DOHH2 (cell line): Measurements from ENCODE around the gene POR.

Experiments
- H3F3A ChIP-seq: fragments of 200-600 bp; sonication (generic), shearing (Covaris generic); 2 replicates; pipeline ENCODE4 v1.6.0; 2016; ENCODE audit warnings: antibody characterized with exemption, mild to moderate bottlenecking; ENCODE audit not compliant: control insufficient read depth, insufficient read depth
- H3K27ac ChIP-seq: fragments of 200-600 bp; sonication (generic); 2 replicates; pipeline ENCODE4 v1.5.1; 2014; ENCODE audit warnings: low read depth, mild to moderate bottlenecking, low read length, moderate library complexity
- H3K27me3 ChIP-seq: fragments of 200-600 bp; sonication (generic); 2 replicates; pipeline ENCODE4 v1.6.1; 2014; ENCODE audit warnings: mild to moderate bottlenecking, low read length, mixed read lengths; ENCODE audit not compliant: control insufficient read depth
- H3K36me3 ChIP-seq: fragments of 200-600 bp; sonication (generic); 2 replicates; pipeline ENCODE4 v1.6.1; 2014; ENCODE audit warnings: mild to moderate bottlenecking, low read length, moderate library complexity, mixed read lengths; ENCODE audit not compliant: control insufficient read depth
- H3K4me1 ChIP-seq: fragments of 200-600 bp; sonication (generic); 2 replicates; pipeline ENCODE4 v1.6.1; 2014; ENCODE audit warnings: mild to moderate bottlenecking, low read length, mixed read lengths; ENCODE audit not compliant: control insufficient read depth
- H3K4me2 ChIP-seq: fragments of 200-600 bp; sonication (generic); 2 replicates; pipeline ENCODE4 v1.6.0; 2014; ENCODE audit warnings: mild to moderate bottlenecking, low read length, moderate library complexity
- H3K4me3 ChIP-seq: fragments of 200-600 bp; sonication (generic); 2 replicates; pipeline ENCODE4 v1.5.1; 2014; ENCODE audit warnings: mild to moderate bottlenecking, low read length, mixed read lengths
- H3K79me2 ChIP-seq: fragments of 200-600 bp; sonication (generic); 2 replicates; pipeline ENCODE4 v1.6.1; 2014; ENCODE audit warnings: mild to moderate bottlenecking, low read length, mixed read lengths; ENCODE audit not compliant: control insufficient read depth
- H3K9me2 ChIP-seq: fragments of 200-600 bp; sonication (generic); replicated peaks from 2 replicates; pipeline ENCODE4 v1.6.1; 2014; ENCODE audit warnings: mild to moderate bottlenecking, low read length, mixed read lengths; ENCODE audit not compliant: control insufficient read depth
- H3K9me3 ChIP-seq: fragments of 200-600 bp; sonication (generic); 2 replicates; pipeline ENCODE4 v1.6.1; 2014; ENCODE audit warnings: antibody characterized with exemption, low read length, mixed read lengths; ENCODE audit not compliant: control insufficient read depth, insufficient read depth
- H4K20me1 ChIP-seq: fragments of 200-600 bp; sonication (generic); 2 replicates; pipeline ENCODE4 v1.6.0; 2014; ENCODE audit warnings: low read depth, mild to moderate bottlenecking, antibody characterized with exemption, low read length, moderate library complexity; ENCODE audit not compliant: control insufficient read depth, insufficient read depth
- CTCF ChIP-seq: fragments of 200-600 bp; sonication (generic); IDR thresholded peaks from one replicate; pipeline ENCODE4 v1.5.1; 2014; ENCODE audit warnings: antibody characterized with exemption, mild to moderate bottlenecking, low read depth, low read length; ENCODE audit not compliant: poor library complexity, severe bottlenecking
- EZH2phosphoT487 ChIP-seq: fragments of 200-600 bp; sonication (generic); IDR thresholded peaks from 2 replicates; pipeline ENCODE4 v1.6.1; 2017; ENCODE audit warnings: borderline replicate concordance, mild to moderate bottlenecking, antibody characterized with exemption, low read length, moderate library complexity, mixed read lengths

The POR gene

GRCh38 chr7:75987026-75987804 is 72.3 kb downstream of the POR start:
- no peaks in the 10 kb centered on the region for H3F3A ChIP-seq
- no peaks in the 10 kb centered on the region for H3K79me2 ChIP-seq
- H3K4me3 ChIP-seq: no peak overlapping the region
- H3K4me1 ChIP-seq: peaks cover 3% of the 10 kb centered on the region; the same call in 1 of the 2 replicates
- no peak overlapping the region for H3K27ac ChIP-seq
- TF ChIP-seq EZH2phosphoT487 (no peak), CTCF (no peak)
- H3K27me3 ChIP-seq: no peaks in the 10 kb centered on the region
- no peaks in the 10 kb centered on the region for H3K9me3 ChIP-seq
- no peaks in the 10 kb centered on the region; the same call in 1 of the 2 replicates for H4K20me1 ChIP-seq
- H3K36me3 ChIP-seq: peaks cover 19% of the 10 kb centered on the region; the same call in 1 of the 2 replicates
- H3K4me2 ChIP-seq: no peak overlapping the region
- no peaks in the 10 kb centered on the region for H3K9me2 ChIP-seq

- TF ChIP-seq EZH2phosphoT487 (no peak), CTCF (no peak)
- H3K27me3 ChIP-seq: no peaks in the 10 kb centered on the region
- no peak overlapping the region for H3K4me2 ChIP-seq
- no peak overlapping the region for H3K27ac ChIP-seq
- peaks cover 3% of the 10 kb centered on the region; the same call in 1 of the 2 replicates for H3K4me1 ChIP-seq
- H3F3A ChIP-seq: no peaks in the 10 kb centered on the region
- peaks cover 19% of the 10 kb centered on the region; the same call in 1 of the 2 replicates for H3K36me3 ChIP-seq
- no peaks in the 10 kb centered on the region; the same call in 1 of the 2 replicates for H4K20me1 ChIP-seq
- H3K9me2 ChIP-seq: no peaks in the 10 kb centered on the region
- no peaks in the 10 kb centered on the region for H3K79me2 ChIP-seq
- H3K4me3 ChIP-seq: no peak overlapping the region
- no peaks in the 10 kb centered on the region for H3K9me3 ChIP-seq
Observed at GRCh38 chr7:75987805-75988567, 73.0 kb downstream of the POR start.

DNA sequence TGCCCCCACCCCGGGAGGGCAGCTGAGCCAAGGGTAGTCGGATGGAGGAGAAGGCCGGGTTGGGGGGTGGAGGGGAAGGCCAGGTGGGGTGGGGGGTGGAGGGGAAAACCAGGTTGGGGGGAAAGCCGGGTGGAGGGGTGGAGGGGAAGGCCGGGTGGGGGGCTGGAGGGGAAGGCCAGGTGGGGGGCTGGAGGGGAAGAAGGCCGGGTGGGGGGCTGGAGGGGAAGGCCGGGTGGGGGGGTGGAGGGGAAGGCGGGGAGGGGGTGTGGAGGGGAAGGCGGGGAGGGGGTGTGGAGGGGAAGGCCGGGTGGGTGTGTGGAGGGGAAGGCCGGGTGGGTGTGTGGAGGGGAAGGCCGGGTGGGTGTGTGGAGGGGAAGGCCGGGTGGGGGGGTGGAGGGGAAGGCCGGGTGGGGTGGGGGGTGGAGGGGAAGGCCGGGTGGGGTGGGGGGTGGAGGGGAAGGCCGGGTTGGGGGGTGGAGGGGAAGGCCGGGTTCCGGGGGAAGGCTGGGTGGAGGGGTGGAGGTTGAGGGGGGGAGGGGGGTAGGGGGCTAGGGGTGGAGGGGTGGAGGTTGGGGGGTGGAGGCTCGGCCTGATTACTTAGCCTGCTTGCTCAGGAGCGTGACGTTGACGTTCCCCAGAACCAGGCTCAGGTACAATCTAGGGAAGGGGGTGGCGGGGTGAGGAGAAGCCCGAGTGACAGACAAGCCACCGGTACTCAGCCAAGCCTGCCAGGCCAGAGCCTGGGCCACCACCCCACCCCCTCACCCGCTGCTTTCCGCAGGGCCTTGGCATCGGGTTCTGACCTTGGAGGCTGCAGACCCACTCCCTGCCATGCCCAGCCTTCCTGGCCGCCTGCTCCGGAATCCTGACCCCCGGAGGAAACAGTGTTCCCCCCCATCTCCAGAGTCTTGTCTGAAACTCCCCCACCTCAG is 73.9 kb downstream of the POR start:
- Histone ChIP-seq H3K27ac (no peak overlapping the region), H3K9me3 (no peaks in the 10 kb centered on the region), H3K4me2 (no peak overlapping the region), H3K36me3 (peaks cover 16% of the 10 kb centered on the region; the same call in 1 of the 2 replicates), H3K9me2 (no peaks in the 10 kb centered on the region), H4K20me1 (no peaks in the 10 kb centered on the region; the same call in 1 of the 2 replicates), H3K27me3 (no peaks in the 10 kb centered on the region), H3K4me1 (peaks cover 7% of the 10 kb centered on the region; the same call in 1 of the 2 replicates), H3F3A (no peaks in the 10 kb centered on the region), H3K4me3 (no peak overlapping the region), H3K79me2 (no peaks in the 10 kb centered on the region)
- TF ChIP-seq EZH2phosphoT487 (no peak), CTCF (no peak)
